Measurements from ENCODE around the gene SON. TPM values are rescaled to one million over a fixed set of nuclear protein-coding genes. Genes with fewer than 3 reads are reported as not detected.

The SON gene
- polyA plus RNA-seq, 3 donors, result 66.4 to 269 (median 184) TPM

GRCh38 chr21:33558777-33559421 is 16.1 kb downstream of the SON start:
- TF ChIP-seq CTCF (IDR thresholded peaks at IDR 0.05), result no peak
- Histone ChIP-seq H3K79me2 (ENCODE audit: insufficient read depth, low read length) (peaks cover 94% of the 10 kb centered on the region), H3K36me3 (replicated peaks in 1 of 2; ENCODE audit: control insufficient read depth in 1 of 2, insufficient read depth in 2 of 2, low read length in 2 of 2) (peaks cover 90 to 99% of the 10 kb centered on the region in 2 donors), H3K27ac (ENCODE audit: low read depth in 1 of 2, low read length in 2 of 2) (no peak overlapping the region), H3K4me3 (replicated peaks in 1 of 3; ENCODE audit: low read depth in 2 of 3, low read length in 3 of 3) (no peak overlapping the region), H3K9ac (ENCODE audit: insufficient read depth, low read length, poor library complexity, severe bottlenecking) (no peak overlapping the region), H3K4me1 (ENCODE audit: control insufficient read depth in 1 of 2, insufficient read depth in 2 of 2, low read length in 2 of 2) (no peaks in the 10 kb centered on the region), H3K4me2 (replicated peaks; ENCODE audit: extremely low read depth, low read length, poor library complexity, severe bottlenecking) (no peak overlapping the region), H3K9me3 (replicated peaks in 1 of 2; ENCODE audit: control insufficient read depth in 1 of 2, insufficient read depth in 1 of 2, low read length in 2 of 2) (no peaks in the 10 kb centered on the region), H3K27me3 (ENCODE audit: control insufficient read depth in 2 of 2, insufficient read depth in 2 of 2, low read length in 2 of 2) (no peaks in the 10 kb centered on the region), H4K20me1 (ENCODE audit: insufficient read depth, low read length) (peaks cover 99% of the 10 kb centered on the region), H2AFZ (ENCODE audit: insufficient read depth, low read depth, low read length, poor library complexity, severe bottlenecking) (no peak overlapping the region)
- Mint-ChIP-seq H3K36me3 (peaks cover 78 to 94% of the 10 kb centered on the region in 2 donors), H3K27ac (peak overlapping the region in 2 of 7 donors; percentile 1 to 52), H3K4me1 (peaks cover 7% of the 10 kb centered on the region), H3K9me3 (peaks cover 0 to 2% (median 0%) of the 10 kb centered on the region in 7 donors), H3K4me3 (no peak overlapping the region), H3K27me3 (ENCODE audit: low read depth in 3 of 3) (no peaks in the 10 kb centered on the region)
- WGBS (ENCODE audit: insufficient coverage), result no CpG with 5 or more reads among the region's 4 CpGs
- intact Hi-C loops (cut with micrococcal nuclease), result no loop called here
- no peak for DNase-seq

GRCh38 chr21:33559813-33560212 is 17.0 kb downstream of the SON start:
- no peaks in the 10 kb centered on the region for H3K4me1 ChIP-seq (ENCODE audit: control insufficient read depth in 1 of 2, insufficient read depth in 2 of 2, low read length in 2 of 2)
- H2AFZ ChIP-seq (ENCODE audit: insufficient read depth, low read depth, low read length, poor library complexity, severe bottlenecking), result no peak overlapping the region
- peaks cover 85 to 99% of the 10 kb centered on the region in 2 donors for H3K36me3 ChIP-seq (replicated peaks in 1 of 2; ENCODE audit: control insufficient read depth in 1 of 2, insufficient read depth in 2 of 2, low read length in 2 of 2)
- 100% methylated on average over 1 of the region's 10 CpGs for WGBS (ENCODE audit: insufficient coverage)
- Mint-ChIP-seq H3K9me3 (peaks cover 0 to 2% (median 0%) of the 10 kb centered on the region in 7 donors), H3K36me3 (peaks cover 69 to 92% of the 10 kb centered on the region in 2 donors), H3K4me3 (no peak overlapping the region), H3K4me1 (peaks cover 5% of the 10 kb centered on the region), H3K27ac (no peak overlapping the region), H3K27me3 (ENCODE audit: low read depth in 3 of 3) (no peaks in the 10 kb centered on the region)
- H3K4me2 ChIP-seq (replicated peaks; ENCODE audit: extremely low read depth, low read length, poor library complexity, severe bottlenecking), result no peak overlapping the region
- no peak for DNase-seq
- no peaks in the 10 kb centered on the region for H3K9me3 ChIP-seq (replicated peaks in 1 of 2; ENCODE audit: control insufficient read depth in 1 of 2, insufficient read depth in 1 of 2, low read length in 2 of 2)
- H3K4me3 ChIP-seq (replicated peaks in 1 of 3; ENCODE audit: low read depth in 2 of 3, low read length in 3 of 3), result no peak overlapping the region
- H3K27me3 ChIP-seq (ENCODE audit: control insufficient read depth in 2 of 2, insufficient read depth in 2 of 2, low read length in 2 of 2), result no peaks in the 10 kb centered on the region
- H3K9ac ChIP-seq (ENCODE audit: insufficient read depth, low read length, poor library complexity, severe bottlenecking), result no peak overlapping the region
- H3K27ac ChIP-seq (ENCODE audit: low read depth in 1 of 2, low read length in 2 of 2), result no peak overlapping the region
- intact Hi-C loops (cut with micrococcal nuclease), result no loop called here
- no peak for TF ChIP-seq CTCF (IDR thresholded peaks at IDR 0.05)
- peaks cover 99% of the 10 kb centered on the region for H4K20me1 ChIP-seq (ENCODE audit: insufficient read depth, low read length)
- H3K79me2 ChIP-seq (ENCODE audit: insufficient read depth, low read length), result peaks cover 91% of the 10 kb centered on the region
